ENCODE measurements around the gene GPSM3. TPM values are rescaled to one million over a fixed set of nuclear protein-coding genes. Genes with fewer than 3 reads are reported as not detected.
A peak's percentile ranks its signal among the peaks of the same experiment; 100 is the strongest.
"Not testable (repeated sequence)": the region's sequence is repeated elsewhere in the genome, so short reads cannot be mapped to it uniquely, and the experiment has no call there.

Gene GPSM3
- total and polyA plus RNA-seq, 7 donors, result 1.5 to 5.1 (median 2.7) TPM

GRCh38 chr6:32148289-32149091, 44.0 kb downstream of the GPSM3 start:
- H3K9me3 ChIP-seq, result no peaks in the 10 kb centered on the region
- H3K4me3 ChIP-seq, result peak overlapping the region; percentile 38
- DNase-seq, result peak; percentile 61 to 79
- H3K27me3 ChIP-seq (ENCODE audit: insufficient read depth in 3 of 3, low read length in 2 of 3), result peaks cover 0 to 38% (median 17%) of the 10 kb centered on the region in 3 donors
- 17 to 29% (median 23%) methylated on average over 36 to 39 of the region's 39 CpGs for WGBS, 3 donors
- ATAC-seq, result peak in 3 of 4 donors; percentile 31 to 60 (median 57)
- H3K4me1 ChIP-seq, result peaks cover 4% of the 10 kb centered on the region
- H3K36me3 ChIP-seq (ENCODE audit: insufficient read depth in 1 of 2, low read depth in 1 of 2), result no peaks in the 10 kb centered on the region
- intact Hi-C loops (cut with DNase I), result no loop called here
- no peak overlapping the region for H3K27ac ChIP-seq
- TF ChIP-seq CTCF (IDR thresholded peaks at IDR 0.05), result no peak

GRCh38 chr6:32147401-32148132, 44.9 kb downstream of the GPSM3 start:
- Histone ChIP-seq H3K27me3 (ENCODE audit: insufficient read depth in 3 of 3, low read length in 2 of 3) (peaks cover 0 to 38% (median 17%) of the 10 kb centered on the region in 3 donors), H3K36me3 (ENCODE audit: insufficient read depth in 1 of 2, low read depth in 1 of 2) (no peaks in the 10 kb centered on the region), H3K27ac (no peak overlapping the region), H3K4me1 (peaks cover 4% of the 10 kb centered on the region), H3K9me3 (no peaks in the 10 kb centered on the region), H3K4me3 (no peak overlapping the region)
- intact Hi-C loops (cut with DNase I), result no loop called here
- WGBS, 3 donors, result 86 to 100% (median 94%) methylated on average over 4 of the region's 4 CpGs
- TF ChIP-seq CTCF (IDR thresholded peaks at IDR 0.05), result no peak
- DNase-seq, result no peak
- ATAC-seq, result no peak

- 37 to 45% (median 41%) methylated on average over 4 of the region's 4 CpGs for WGBS, 3 donors
- intact Hi-C loops (cut with DNase I), result no loop called here
- TF ChIP-seq CTCF (IDR thresholded peaks at IDR 0.05), result no peak
These were observed 45.8 kb downstream of the GPSM3 start for GRCh38 chr6:32146687-32147086.

GRCh38 chr6:32146287-32146686, 46.2 kb downstream of the GPSM3 start:
- TF ChIP-seq CTCF (IDR thresholded peaks at IDR 0.05), result no peak

More at GRCh38 chr6:32146687-32147086, 45.8 kb downstream of the GPSM3 start:
- H3K27ac ChIP-seq, result no peak overlapping the region
- DNase-seq, result no peak
- no peaks in the 10 kb centered on the region for H3K36me3 ChIP-seq (ENCODE audit: insufficient read depth in 1 of 2, low read depth in 1 of 2)
- H3K27me3 ChIP-seq (ENCODE audit: insufficient read depth in 3 of 3, low read length in 2 of 3), result peaks cover 0 to 43% (median 13%) of the 10 kb centered on the region in 3 donors
- no peaks in the 10 kb centered on the region for H3K4me1 ChIP-seq
- H3K4me3 ChIP-seq, result no peak overlapping the region
- no peaks in the 10 kb centered on the region for H3K9me3 ChIP-seq
- no peak for ATAC-seq

GRCh38 chr6:32144238-32144637, 48.2 kb downstream of the GPSM3 start:
- H3K4me3 ChIP-seq; H3K4me1 ChIP-seq; H3K27ac ChIP-seq; H3K9me3 ChIP-seq; H3K36me3 ChIP-seq (ENCODE audit: insufficient read depth in 1 of 2, low read depth in 1 of 2); DNase-seq; intact Hi-C loops (cut with DNase I); ATAC-seq: not testable (repeated sequence)
- 75 to 88% (median 82%) methylated on average over 7 of the region's 7 CpGs for WGBS, 3 donors
- peaks cover 0 to 32% (median 12%) of the 10 kb centered on the region in 3 donors for H3K27me3 ChIP-seq (ENCODE audit: insufficient read depth in 3 of 3, low read length in 2 of 3)

More at GRCh38 chr6:32146287-32146686, 46.2 kb downstream of the GPSM3 start:
- H3K9me3 ChIP-seq, result no peaks in the 10 kb centered on the region
- DNase-seq, result no peak
- H3K27me3 ChIP-seq (ENCODE audit: insufficient read depth in 3 of 3, low read length in 2 of 3), result peaks cover 0 to 43% (median 11%) of the 10 kb centered on the region in 3 donors
- no peak overlapping the region for H3K27ac ChIP-seq
- no peaks in the 10 kb centered on the region for H3K4me1 ChIP-seq
- no peak for ATAC-seq
- H3K36me3 ChIP-seq (ENCODE audit: insufficient read depth in 1 of 2, low read depth in 1 of 2), result no peaks in the 10 kb centered on the region
- H3K4me3 ChIP-seq, result no peak overlapping the region
- intact Hi-C loops (cut with DNase I), result no loop called here
- 90 to 100% (median 93%) methylated on average over 1 of the region's 1 CpG for WGBS, 3 donors
